ENCODE data around the gene PLEKHA8. TPM values are rescaled to one million over a fixed set of nuclear protein-coding genes. Genes with fewer than 3 reads are reported as not detected.

PLEKHA8 gene
- total RNA-seq, 1 donor from 2014 or later: 20.3 TPM

DNA sequence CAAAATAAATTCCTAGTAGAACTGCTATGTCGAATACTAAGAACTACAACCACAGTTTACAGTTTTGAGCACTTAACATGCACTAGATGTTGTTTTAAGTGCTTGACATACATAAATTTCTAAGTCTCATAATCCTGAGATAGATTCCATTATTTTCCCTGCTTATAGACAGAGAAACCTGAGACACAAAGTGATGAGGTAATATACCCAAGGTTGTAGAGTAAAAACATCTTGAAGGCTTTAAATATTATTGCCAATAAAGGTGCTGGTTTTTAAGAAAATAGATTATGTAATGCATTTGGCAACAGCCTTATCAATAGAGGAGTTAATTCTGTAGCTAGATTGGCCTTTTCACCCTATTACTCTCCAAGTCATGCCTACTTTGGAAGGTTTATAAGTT is 48.2 kb downstream of the PLEKHA8 start:
- Mint-ChIP-seq H3K27me3 (ENCODE audit: low read depth) (no peaks in the 10 kb centered on the region), H3K27ac (ENCODE audit: unreplicated experiment) (no peak overlapping the region), H3K4me3 (ENCODE audit: unreplicated experiment) (no peak overlapping the region), H3K4me1 (ENCODE audit: low read depth) (peaks cover 8% of the 10 kb centered on the region), H3K9me3 (ENCODE audit: low read depth) (no peaks in the 10 kb centered on the region), H3K36me3 (ENCODE audit: low read depth) (peaks cover 19% of the 10 kb centered on the region)
- TF ChIP-seq, protein P1, sequence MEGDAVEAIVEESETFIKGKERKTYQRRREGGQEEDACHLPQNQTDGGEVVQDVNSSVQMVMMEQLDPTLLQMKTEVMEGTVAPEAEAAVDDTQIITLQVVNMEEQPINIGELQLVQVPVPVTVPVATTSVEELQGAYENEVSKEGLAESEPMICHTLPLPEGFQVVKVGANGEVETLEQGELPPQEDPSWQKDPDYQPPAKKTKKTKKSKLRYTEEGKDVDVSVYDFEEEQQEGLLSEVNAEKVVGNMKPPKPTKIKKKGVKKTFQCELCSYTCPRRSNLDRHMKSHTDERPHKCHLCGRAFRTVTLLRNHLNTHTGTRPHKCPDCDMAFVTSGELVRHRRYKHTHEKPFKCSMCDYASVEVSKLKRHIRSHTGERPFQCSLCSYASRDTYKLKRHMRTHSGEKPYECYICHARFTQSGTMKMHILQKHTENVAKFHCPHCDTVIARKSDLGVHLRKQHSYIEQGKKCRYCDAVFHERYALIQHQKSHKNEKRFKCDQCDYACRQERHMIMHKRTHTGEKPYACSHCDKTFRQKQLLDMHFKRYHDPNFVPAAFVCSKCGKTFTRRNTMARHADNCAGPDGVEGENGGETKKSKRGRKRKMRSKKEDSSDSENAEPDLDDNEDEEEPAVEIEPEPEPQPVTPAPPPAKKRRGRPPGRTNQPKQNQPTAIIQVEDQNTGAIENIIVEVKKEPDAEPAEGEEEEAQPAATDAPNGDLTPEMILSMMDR (IDR thresholded peaks at IDR 0.05): no peak
- no peak for DNase-seq (ENCODE audit: low spot score)

DNA sequence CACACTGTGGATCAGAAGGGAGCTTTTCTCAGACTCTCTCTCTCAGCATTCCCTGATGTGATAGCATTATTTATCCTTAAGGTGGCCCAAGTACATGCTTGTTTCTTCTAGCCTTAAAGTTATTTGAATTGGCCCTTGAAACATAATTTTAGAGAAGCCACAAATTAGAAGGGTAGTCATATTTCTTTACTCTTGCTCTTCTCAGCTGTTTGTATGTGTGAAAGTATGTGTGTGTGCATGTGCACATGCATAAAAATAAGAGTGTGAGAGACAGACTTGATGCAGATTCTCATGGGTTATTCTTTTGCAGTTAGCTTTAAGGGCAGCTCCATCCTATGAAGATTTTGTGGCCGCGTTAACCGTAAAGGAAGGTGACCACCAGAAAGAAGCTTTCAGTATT is 50.1 kb downstream of the PLEKHA8 start:
- H3K27me3 Mint-ChIP-seq (ENCODE audit: low read depth): no peaks in the 10 kb centered on the region
- H3K4me3 Mint-ChIP-seq (ENCODE audit: unreplicated experiment): no peak overlapping the region
- H3K9me3 Mint-ChIP-seq (ENCODE audit: low read depth): no peaks in the 10 kb centered on the region
- TF ChIP-seq, protein P1 (IDR thresholded peaks at IDR 0.05): no peak
- peaks cover under 1% of the 10 kb centered on the region for H3K4me1 Mint-ChIP-seq (ENCODE audit: low read depth)
- no peak for DNase-seq (ENCODE audit: low spot score)
- no peak overlapping the region for H3K27ac Mint-ChIP-seq (ENCODE audit: unreplicated experiment)
- peaks cover 21% of the 10 kb centered on the region for H3K36me3 Mint-ChIP-seq (ENCODE audit: low read depth)

DNA sequence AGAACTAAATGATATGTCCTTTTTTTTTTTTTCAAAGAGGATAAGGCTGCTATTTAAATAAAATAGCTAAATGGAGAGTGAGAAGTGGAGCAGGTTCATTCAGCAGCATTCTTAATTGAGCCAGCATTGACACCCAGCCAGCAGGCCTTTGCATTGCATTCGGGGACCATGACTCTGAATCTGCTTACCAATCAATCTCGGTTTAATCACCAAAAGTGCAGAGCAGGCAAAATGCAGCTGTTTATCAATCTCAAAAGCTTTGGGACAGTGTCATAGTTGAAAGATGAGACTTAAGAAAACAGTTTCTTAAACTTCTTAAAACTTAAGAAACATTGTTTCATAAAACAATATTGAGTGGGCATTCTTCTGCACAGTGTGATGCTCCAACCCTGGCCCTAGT is 51.7 kb downstream of the PLEKHA8 start:
- Mint-ChIP-seq H3K9me3 (ENCODE audit: low read depth) (no peaks in the 10 kb centered on the region), H3K27ac (ENCODE audit: unreplicated experiment) (no peak overlapping the region), H3K27me3 (ENCODE audit: low read depth) (no peaks in the 10 kb centered on the region), H3K4me3 (ENCODE audit: unreplicated experiment) (no peak overlapping the region), H3K36me3 (ENCODE audit: low read depth) (peaks cover 21% of the 10 kb centered on the region), H3K4me1 (ENCODE audit: low read depth) (no peaks in the 10 kb centered on the region)
- TF ChIP-seq, protein P1 (IDR thresholded peaks at IDR 0.05): no peak
- no peak for DNase-seq (ENCODE audit: low spot score)

DNA sequence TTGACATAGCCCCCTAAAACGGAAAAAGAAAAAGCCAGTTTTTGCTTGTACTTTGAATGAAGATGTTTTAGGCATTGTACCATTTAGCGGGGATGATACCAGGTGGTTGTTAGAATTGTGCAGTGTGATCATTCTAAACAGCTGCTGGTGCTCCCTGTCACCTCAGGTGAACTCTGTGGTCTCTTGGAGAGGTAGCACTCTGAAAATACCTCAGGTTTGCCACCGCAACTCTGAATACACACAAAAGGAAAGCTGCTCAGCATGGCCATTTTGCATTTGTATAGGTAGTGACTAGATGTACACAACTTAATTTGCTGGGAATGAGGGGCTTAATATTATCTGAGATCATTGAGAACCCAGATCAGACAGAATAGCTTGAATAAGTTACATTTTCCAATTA is 52.6 kb downstream of the PLEKHA8 start:
- Mint-ChIP-seq H3K27ac (ENCODE audit: unreplicated experiment) (no peak overlapping the region), H3K4me1 (ENCODE audit: low read depth) (no peaks in the 10 kb centered on the region), H3K36me3 (ENCODE audit: low read depth) (peaks cover 21% of the 10 kb centered on the region), H3K9me3 (ENCODE audit: low read depth) (no peaks in the 10 kb centered on the region), H3K4me3 (ENCODE audit: unreplicated experiment) (no peak overlapping the region), H3K27me3 (ENCODE audit: low read depth) (no peaks in the 10 kb centered on the region)
- DNase-seq (ENCODE audit: low spot score): no peak
- TF ChIP-seq, protein P1 (IDR thresholded peaks at IDR 0.05): no peak

DNA sequence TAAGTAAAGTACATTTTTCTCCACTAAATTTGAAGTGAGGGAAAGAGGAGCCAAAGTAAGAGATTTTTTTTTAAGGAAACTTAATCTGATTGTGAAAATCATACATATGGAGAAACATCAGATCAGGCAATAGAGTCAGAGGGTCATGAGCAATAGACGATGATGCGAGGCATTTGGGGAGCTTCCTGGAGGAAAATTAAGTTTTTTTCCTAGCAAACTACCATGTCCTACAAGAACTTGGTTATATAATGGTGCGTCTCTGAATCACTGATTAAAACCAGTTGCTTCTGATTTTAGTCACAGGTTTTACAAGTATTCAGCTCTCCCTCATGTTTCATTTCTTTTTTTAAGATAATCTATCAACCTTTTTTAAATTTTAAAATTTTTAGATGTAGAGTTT is 54.5 kb downstream of the PLEKHA8 start:
- Mint-ChIP-seq H3K9me3 (ENCODE audit: low read depth) (no peaks in the 10 kb centered on the region), H3K27ac (ENCODE audit: unreplicated experiment) (no peak overlapping the region), H3K36me3 (ENCODE audit: low read depth) (peaks cover 28% of the 10 kb centered on the region), H3K4me3 (ENCODE audit: unreplicated experiment) (no peak overlapping the region), H3K27me3 (ENCODE audit: low read depth) (no peaks in the 10 kb centered on the region), H3K4me1 (ENCODE audit: low read depth) (peaks cover under 1% of the 10 kb centered on the region)
- TF ChIP-seq, protein P1 (IDR thresholded peaks at IDR 0.05): no peak
- no peak for DNase-seq (ENCODE audit: low spot score)

Measured in chondrocyte (in vitro differentiated cells).